Ectodermal cell (in vitro differentiated cells): ENCODE data around the gene SNX4. TPM values are rescaled to one million over a fixed set of nuclear protein-coding genes. Genes with fewer than 3 reads are reported as not detected.
"Not testable (repeated sequence)": the region's sequence is repeated elsewhere in the genome, so short reads cannot be mapped to it uniquely, and the experiment has no call there.

ENCODE experiments used
- H3K27ac ChIP-seq: 2 replicates; pipeline ENCODE4 v1.7.0; 2013; ENCODE audit warnings: mild to moderate bottlenecking, low read depth, low read length; ENCODE audit not compliant: insufficient read depth, poor library complexity, severe bottlenecking
- H3K27me3 ChIP-seq: 2 replicates; pipeline ENCODE4 v1.7.0; 2013; ENCODE audit warnings: mild to moderate bottlenecking, low read length; ENCODE audit not compliant: insufficient read depth, control insufficient read depth, poor library complexity, severe bottlenecking
- H3K36me3 ChIP-seq: one replicate; pipeline ENCODE4 v1.7.0; 2013; ENCODE audit warnings: low read length; ENCODE audit not compliant: control insufficient read depth, insufficient read depth
- H3K4me1 ChIP-seq: one replicate; pipeline ENCODE4 v1.7.0; 2013; ENCODE audit warnings: low read length; ENCODE audit not compliant: control insufficient read depth, insufficient read depth
- H3K4me3 ChIP-seq: 2 replicates; pipeline ENCODE4 v1.7.0; 2013; ENCODE audit warnings: low read depth, low read length, control low read depth; ENCODE audit not compliant: insufficient read depth
- H3K9me3 ChIP-seq: 2 replicates; pipeline ENCODE4 v1.7.0; 2013; ENCODE audit warnings: mild to moderate bottlenecking, low read length, moderate library complexity; ENCODE audit not compliant: control insufficient read depth
- WGBS, 2 experiments: methylation state at CpG; one replicate each; pipeline ENCODE4 v1.1.7; 2013; ENCODE audit warnings: missing lambda C conversion rate in 2 of 2; 5-methylcytosine and 5-hydroxymethylcytosine counted together
- polyA plus RNA-seq, 4 experiments: library from polyadenylated mRNA; stranded (reverse); fragments of 50-300 nt; gene quantifications; one replicate each; pipeline ENCODE4 v1.2.3, GENCODE V29; 2013

SNX4 gene
- 39.1 TPM for polyA plus RNA-seq (2013, experiment 1 of 4)
- polyA plus RNA-seq (2013, experiment 2 of 4), result 41.0 TPM
- 35.5 TPM for polyA plus RNA-seq (2013, experiment 3 of 4)
- polyA plus RNA-seq (2013, experiment 4 of 4), result 40.4 TPM

- 2% methylated on average over 65 of the region's 65 CpGs for WGBS, 2 experiments
- no peaks in the 10 kb centered on the region for H3K4me1 ChIP-seq
- peak within 1 kb of the TSS; percentile 85 for H3K27ac ChIP-seq
- H3K36me3 ChIP-seq, result peaks cover 8% of the 10 kb centered on the region
- peak within 1 kb of the TSS; percentile 85 for H3K4me3 ChIP-seq
- H3K27me3 ChIP-seq, result no peaks in the 10 kb centered on the region
- H3K9me3 ChIP-seq, result no peaks in the 10 kb centered on the region
Observed at GRCh38 chr3:125519678-125520562, at the start of gene SNX4. Gene SNX4, minus strand, starts transcription at chr3:125520202. Its CDS starts 30 bp downstream, at chr3:125520172.

GRCh38 chr3:125556314-125556713 is 36.3 kb upstream of the SNX4 start:
- Histone ChIP-seq H3K27ac (no peak overlapping the region), H3K27me3 (no peaks in the 10 kb centered on the region), H3K4me1 (no peaks in the 10 kb centered on the region), H3K4me3 (no peak overlapping the region), H3K9me3 (no peaks in the 10 kb centered on the region), H3K36me3 (peaks cover 11% of the 10 kb centered on the region)
- 78 to 90% methylated on average over 1 of the region's 1 CpG for WGBS, 2 experiments

- peaks cover 9% of the 10 kb centered on the region for H3K36me3 ChIP-seq
Observed at GRCh38 chr3:125552401-125552800, 32.4 kb upstream of the SNX4 start.

GRCh38 chr3:125528920-125529319 is 8.9 kb upstream of the SNX4 start:
- H3K36me3 ChIP-seq, result peaks cover 9% of the 10 kb centered on the region
- H3K9me3 ChIP-seq, result no peaks in the 10 kb centered on the region
- no peak overlapping the region for H3K27ac ChIP-seq
- H3K4me1 ChIP-seq, result no peaks in the 10 kb centered on the region
- no peak overlapping the region for H3K4me3 ChIP-seq
- no peaks in the 10 kb centered on the region for H3K27me3 ChIP-seq

More at GRCh38 chr3:125552401-125552800, 32.4 kb upstream of the SNX4 start:
- 93% methylated on average over 3 to 4 of the region's 4 CpGs for WGBS, 2 experiments
- Histone ChIP-seq H3K4me1 (no peaks in the 10 kb centered on the region), H3K9me3 (no peaks in the 10 kb centered on the region), H3K4me3 (no peak overlapping the region), H3K27me3 (no peaks in the 10 kb centered on the region), H3K27ac (no peak overlapping the region)

- H3K36me3 ChIP-seq, result peaks cover 2% of the 10 kb centered on the region
- no peak overlapping the region for H3K27ac ChIP-seq
- no peak overlapping the region for H3K4me3 ChIP-seq
- 98 to 99% methylated on average over 4 of the region's 4 CpGs for WGBS, 2 experiments
- H3K27me3 ChIP-seq, result no peaks in the 10 kb centered on the region
- H3K9me3 ChIP-seq, result no peaks in the 10 kb centered on the region
- no peaks in the 10 kb centered on the region for H3K4me1 ChIP-seq
Observed at GRCh38 chr3:125525153-125525552, 5.2 kb upstream of the SNX4 start.

- not testable (repeated sequence) for H3K9me3 ChIP-seq, H3K36me3 ChIP-seq, H3K27me3 ChIP-seq, H3K4me1 ChIP-seq
- WGBS, 2 experiments, result 81 to 87% methylated on average over 11 to 15 of the region's 15 CpGs
- H3K27ac ChIP-seq, result peak overlapping the region; percentile 85
- peak overlapping the region; percentile 85 for H3K4me3 ChIP-seq
Observed at GRCh38 chr3:125520563-125520919, 539 bp upstream of the SNX4 start.

- H3K27ac ChIP-seq, result no peak overlapping the region
- no peaks in the 10 kb centered on the region for H3K9me3 ChIP-seq
- no peaks in the 10 kb centered on the region for H3K27me3 ChIP-seq
- no peak overlapping the region for H3K4me3 ChIP-seq
- H3K36me3 ChIP-seq, result peaks cover 10% of the 10 kb centered on the region
- H3K4me1 ChIP-seq, result no peaks in the 10 kb centered on the region
Observed at GRCh38 chr3:125515421-125515820, 4.6 kb downstream of the SNX4 start.

- H3K4me1 ChIP-seq, result no peaks in the 10 kb centered on the region
- H3K27me3 ChIP-seq, result no peaks in the 10 kb centered on the region
- WGBS, 2 experiments, result 93 to 97% methylated on average over 4 to 5 of the region's 6 CpGs
- H3K36me3 ChIP-seq, result peaks cover 10% of the 10 kb centered on the region
- H3K27ac ChIP-seq, result no peak overlapping the region
- H3K9me3 ChIP-seq, result no peaks in the 10 kb centered on the region
- no peak overlapping the region for H3K4me3 ChIP-seq
Observed at GRCh38 chr3:125513490-125514115, 6.4 kb downstream of the SNX4 start.

GRCh38 chr3:125512135-125512920 is 7.7 kb downstream of the SNX4 start:
- peaks cover 10% of the 10 kb centered on the region for H3K36me3 ChIP-seq
- H3K27ac ChIP-seq, result no peak overlapping the region
- no peak overlapping the region for H3K4me3 ChIP-seq
- no peaks in the 10 kb centered on the region for H3K9me3 ChIP-seq
- 94 to 96% methylated on average over 4 of the region's 4 CpGs for WGBS, 2 experiments
- no peaks in the 10 kb centered on the region for H3K27me3 ChIP-seq
- no peaks in the 10 kb centered on the region for H3K4me1 ChIP-seq
